Smooth muscle cell (in vitro differentiated cells): ENCODE results near the gene SLX9. TPM values are rescaled to one million over a fixed set of nuclear protein-coding genes. Genes with fewer than 3 reads are reported as not detected.

Experiments used
- DNase-seq: peaks from one replicate; lab custom pipeline; 2025; ENCODE audit not compliant: unreplicated experiment; lab: John Stamatoyannopoulos, UW
- H2AFZ ChIP-seq: fragments of 200-600 bp; sonication (generic); 2 replicates; pipeline ENCODE4 v1.6.0; 2016; ENCODE audit warnings: antibody characterized with exemption, low read depth, mild to moderate bottlenecking
- H3F3A ChIP-seq: fragments of 200-600 bp; sonication (generic); 2 replicates; pipeline ENCODE4 v1.6.0; 2017; ENCODE audit warnings: antibody characterized with exemption, low read depth
- H3K27ac ChIP-seq: fragments of 200-600 bp; sonication (generic); 2 replicates; pipeline ENCODE4 v1.5.1; 2016; ENCODE audit warnings: low read depth, mild to moderate bottlenecking
- H3K27me3 ChIP-seq: fragments of 200-600 bp; sonication (generic); 2 replicates; pipeline ENCODE4 v1.6.1; 2016; ENCODE audit warnings: low read depth, mild to moderate bottlenecking
- H3K36me3 ChIP-seq: fragments of 200-600 bp; sonication (generic); 2 replicates; pipeline ENCODE4 v1.5.1; 2016; ENCODE audit warnings: low read depth
- H3K4me1 ChIP-seq: fragments of 200-600 bp; sonication (generic); 2 replicates; pipeline ENCODE4 v1.5.1; 2016; ENCODE audit warnings: low read depth
- H3K4me2 ChIP-seq: fragments of 200-600 bp; sonication (generic); 2 replicates; pipeline ENCODE4 v1.6.0; 2016; ENCODE audit warnings: mild to moderate bottlenecking
- H3K4me3 ChIP-seq: fragments of 200-600 bp; sonication (generic); 2 replicates; pipeline ENCODE4 v1.5.1; 2016; ENCODE audit warnings: mild to moderate bottlenecking
- H3K79me2 ChIP-seq: fragments of 200-600 bp; sonication (generic); 2 replicates; pipeline ENCODE4 v1.6.0; 2016; ENCODE audit warnings: low read depth, mild to moderate bottlenecking
- H3K9ac ChIP-seq: fragments of 200-600 bp; sonication (generic); 2 replicates; pipeline ENCODE4 v1.6.0; 2016; ENCODE audit warnings: low read depth
- H3K9me3 ChIP-seq: fragments of 200-600 bp; sonication (generic); replicated peaks from 2 replicates; pipeline ENCODE4 v1.5.1; 2016; ENCODE audit warnings: low read depth
- H4K20me1 ChIP-seq: fragments of 200-600 bp; sonication (generic); 2 replicates; pipeline ENCODE4 v1.6.0; 2016; ENCODE audit warnings: low read depth
- CTCF ChIP-seq: fragments of 200-600 bp; sonication (generic); IDR thresholded peaks from 2 replicates; pipeline ENCODE4 v1.5.1; 2017; ENCODE audit warnings: borderline replicate concordance, mild to moderate bottlenecking, antibody characterized with exemption; ENCODE audit not compliant: insufficient read depth, poor library complexity, severe bottlenecking
- WGBS: methylation state at CpG from one replicate; pipeline ENCODE4 v1.1.7; 2016; ENCODE audit warnings: low lambda C conversion rate; 5-methylcytosine and 5-hydroxymethylcytosine counted together
- polyA plus RNA-seq: library from polyadenylated mRNA; unstranded; fragments of >200 nt; fragmentation: Nextera tagmentation; extraction: Ambion mirVana; gene quantifications from 2 replicates; pipeline ENCODE4 v1.2.1, GENCODE V29; 2016
- total RNA-seq: library from RNA; depleted of rRNA; stranded (reverse); fragments of >200 nt; gene quantifications from 2 replicates; pipeline ENCODE4 v1.2.3, GENCODE V29; 2014

Gene SLX9
- total and polyA plus RNA-seq, 2 experiments from 2014 or later, result 13.9 to 26.6 TPM

- 97% methylated on average over 8 of the region's 8 CpGs for WGBS
- Histone ChIP-seq H3K9ac (no peak overlapping the region), H3K4me2 (no peak overlapping the region), H3F3A (no peaks in the 10 kb centered on the region), H3K27ac (no peak overlapping the region), H3K79me2 (no peaks in the 10 kb centered on the region), H3K27me3 (no peaks in the 10 kb centered on the region), H3K9me3 (no peaks in the 10 kb centered on the region), H3K4me3 (no peak overlapping the region), H4K20me1 (no peaks in the 10 kb centered on the region), H2AFZ (no peak overlapping the region), H3K4me1 (peaks cover 8% of the 10 kb centered on the region), H3K36me3 (no peaks in the 10 kb centered on the region)
- TF ChIP-seq CTCF, result no peak
- no peak for DNase-seq
Measured at GRCh38 chr21:45004059-45004422, 64.2 kb downstream of the SLX9 start.

- Histone ChIP-seq H3K79me2 (no peaks in the 10 kb centered on the region), H3K4me2 (no peak overlapping the region), H3K9me3 (no peaks in the 10 kb centered on the region), H3K27me3 (no peaks in the 10 kb centered on the region), H3K9ac (no peak overlapping the region), H3K4me3 (no peak overlapping the region), H3K4me1 (peaks cover 8% of the 10 kb centered on the region), H2AFZ (no peak overlapping the region), H3F3A (no peaks in the 10 kb centered on the region), H4K20me1 (no peaks in the 10 kb centered on the region), H3K27ac (no peak overlapping the region), H3K36me3 (no peaks in the 10 kb centered on the region)
- no peak for TF ChIP-seq CTCF
- DNase-seq, result no peak
- WGBS, result 90% methylated on average over 40 of the region's 40 CpGs
Measured at GRCh38 chr21:45004481-45005247, 64.8 kb downstream of the SLX9 start.

- no peaks in the 10 kb centered on the region for H3K27me3 ChIP-seq
- DNase-seq, result no peak
Measured at GRCh38 chr21:45006536-45007095, 66.8 kb downstream of the SLX9 start.

More at GRCh38 chr21:45006536-45007095, 66.8 kb downstream of the SLX9 start:
- H3K36me3 ChIP-seq, result no peaks in the 10 kb centered on the region
- H3K79me2 ChIP-seq, result no peaks in the 10 kb centered on the region
- H4K20me1 ChIP-seq, result no peaks in the 10 kb centered on the region
- H3K4me3 ChIP-seq, result no peak overlapping the region
- no peak for TF ChIP-seq CTCF
- H3F3A ChIP-seq, result peaks cover 4% of the 10 kb centered on the region
- no peak overlapping the region for H2AFZ ChIP-seq
- WGBS, result 69% methylated on average over 9 of the region's 9 CpGs
- no peak overlapping the region for H3K27ac ChIP-seq
- H3K4me1 ChIP-seq, result peaks cover 9% of the 10 kb centered on the region
- no peak overlapping the region for H3K9ac ChIP-seq
- no peak overlapping the region for H3K4me2 ChIP-seq
- H3K9me3 ChIP-seq, result no peaks in the 10 kb centered on the region
